Esophagus squamous epithelium (tissue), 5 donors: Measurements from ENCODE around the gene CHRNA5. TPM values are rescaled to one million over a fixed set of nuclear protein-coding genes. Genes with fewer than 3 reads are reported as not detected.
"Not testable (repeated sequence)": the region's sequence is repeated elsewhere in the genome, so short reads cannot be mapped to it uniquely, and the experiment has no call there.

Experiments used
- DNase-seq: peaks from one replicate; lab custom pipeline; 2025; lab: John Stamatoyannopoulos, UW
- H3K27ac ChIP-seq, 4 donors: fragments of 200-600 bp; sonication (generic); one replicate each; pipeline ENCODE4 v1.5.1; 2016 to 2019; ENCODE audit warnings: mild to moderate bottlenecking in 1 of 4
- H3K27me3 ChIP-seq, 4 donors: fragments of 200-600 bp; sonication (generic); 1 replicate in 3 of 4; 2 replicates in 1 of 4; pipeline versions ENCODE4 v1.5.1 to v1.6.0; 2017 to 2021; ENCODE audit warnings: antibody characterized with exemption in 1 of 4
- H3K36me3 ChIP-seq, 3 donors: fragments of 200-600 bp; sonication (generic); one replicate each; pipeline ENCODE4 v1.5.1; 2016 to 2019
- H3K4me1 ChIP-seq, 3 donors: fragments of 200-600 bp; sonication (generic); one replicate each; pipeline ENCODE4 v1.5.1; 2017 to 2019
- H3K4me3 ChIP-seq, 4 donors: fragments of 200-600 bp; sonication (generic); 1 replicate in 3 of 4; 2 replicates in 1 of 4; pipeline ENCODE4 v1.5.1; 2016 to 2019; ENCODE audit warnings: mild to moderate bottlenecking in 2 of 4, moderate library complexity in 1 of 4
- H3K9me3 ChIP-seq, 3 donors: fragments of 200-600 bp; sonication (generic); one replicate each; pipeline ENCODE4 v1.5.1; 2016 to 2019
- POLR2A ChIP-seq, 4 donors: fragments of 450-650 bp; IDR thresholded peaks; one replicate each; pipeline ENCODE4 v1.6.1; 2017; ENCODE audit warnings: antibody characterized with exemption in 4 of 4, mild to moderate bottlenecking in 4 of 4, moderate library complexity in 3 of 4
- WGBS, 2 donors: methylation state at CpG; one replicate each; pipeline ENCODE4 v1.1.5; 2018; 5-methylcytosine and 5-hydroxymethylcytosine counted together
- intact Hi-C: fragments of 100-400 bp; cut with DNase I; formaldehyde crosslinking; loops from one replicate; pipeline ENCODE4 v1.15.0; 2022
- total RNA-seq, 4 donors: library from RNA; depleted of rRNA; stranded (reverse); fragments of >200 nt; gene quantifications; one replicate each; pipeline ENCODE4 v1.1.0, GENCODE V29; 2016
- TF ChIP-seq, protein P1 (sequence below), 6 experiments: fragments of 450-650 bp in 4 of 6; fragments of 200-600 bp in 2 of 6; sonication (generic) in 2 of 6; IDR thresholded peaks; one replicate each; pipeline ENCODE4 v1.5.1; 2016 to 2019; ENCODE audit warnings: antibody characterized with exemption in 6 of 6, mild to moderate bottlenecking in 4 of 6, moderate library complexity in 4 of 6
- donor health status: DM: yes; HTN: yes; CAD: no.

The CHRNA5 gene
- total RNA-seq, 4 donors from 2014 or later: 0.95 to 2.9 (median 1.6) TPM

DNA sequence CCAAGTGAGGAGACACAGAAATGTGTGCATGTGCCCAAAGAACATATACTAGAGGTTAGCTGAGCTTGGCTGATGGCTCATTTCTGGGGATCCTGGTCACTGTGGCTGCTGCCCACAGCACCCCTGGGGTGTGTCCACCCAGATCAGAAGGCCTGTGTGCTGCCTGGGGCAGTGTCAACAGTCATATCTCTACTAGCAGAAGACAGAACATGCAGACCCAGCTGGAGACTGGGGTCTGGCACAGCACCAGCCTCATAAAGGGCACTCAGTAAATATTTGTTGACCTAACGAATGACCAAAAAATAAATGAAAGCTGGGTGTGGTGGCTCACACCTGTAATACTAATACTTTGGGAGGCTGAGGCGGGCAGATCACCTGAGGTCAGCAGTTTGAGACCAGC lies 39.1 kb downstream of the CHRNA5 start:
- WGBS, 2 donors: 63 to 85% methylated on average over 2 of the region's 2 CpGs
- TF ChIP-seq, protein P1, sequence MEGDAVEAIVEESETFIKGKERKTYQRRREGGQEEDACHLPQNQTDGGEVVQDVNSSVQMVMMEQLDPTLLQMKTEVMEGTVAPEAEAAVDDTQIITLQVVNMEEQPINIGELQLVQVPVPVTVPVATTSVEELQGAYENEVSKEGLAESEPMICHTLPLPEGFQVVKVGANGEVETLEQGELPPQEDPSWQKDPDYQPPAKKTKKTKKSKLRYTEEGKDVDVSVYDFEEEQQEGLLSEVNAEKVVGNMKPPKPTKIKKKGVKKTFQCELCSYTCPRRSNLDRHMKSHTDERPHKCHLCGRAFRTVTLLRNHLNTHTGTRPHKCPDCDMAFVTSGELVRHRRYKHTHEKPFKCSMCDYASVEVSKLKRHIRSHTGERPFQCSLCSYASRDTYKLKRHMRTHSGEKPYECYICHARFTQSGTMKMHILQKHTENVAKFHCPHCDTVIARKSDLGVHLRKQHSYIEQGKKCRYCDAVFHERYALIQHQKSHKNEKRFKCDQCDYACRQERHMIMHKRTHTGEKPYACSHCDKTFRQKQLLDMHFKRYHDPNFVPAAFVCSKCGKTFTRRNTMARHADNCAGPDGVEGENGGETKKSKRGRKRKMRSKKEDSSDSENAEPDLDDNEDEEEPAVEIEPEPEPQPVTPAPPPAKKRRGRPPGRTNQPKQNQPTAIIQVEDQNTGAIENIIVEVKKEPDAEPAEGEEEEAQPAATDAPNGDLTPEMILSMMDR (IDR thresholded peaks at IDR 0.05): no peak
- no peak for TF ChIP-seq POLR2A (IDR thresholded peaks at IDR 0.05)

DNA sequence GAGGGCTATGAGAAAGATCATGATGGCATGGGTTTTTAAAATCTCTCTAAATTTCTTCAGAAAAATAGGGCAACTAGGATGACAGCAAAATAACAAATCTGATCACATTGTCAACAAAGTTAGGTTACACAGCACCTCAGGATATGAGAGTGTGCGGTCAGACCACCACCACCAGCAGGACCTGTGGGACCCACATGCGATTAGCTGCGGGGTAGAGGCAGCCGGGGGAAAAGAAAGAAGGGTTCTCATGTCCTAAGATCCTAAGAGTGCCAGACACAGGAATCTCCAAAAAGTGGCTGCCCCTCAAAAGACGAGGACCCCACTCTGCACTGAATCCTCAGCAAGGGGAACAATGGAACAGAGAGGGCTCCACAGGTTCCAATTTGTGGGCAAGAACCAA lies 39.9 kb downstream of the CHRNA5 start:
- intact Hi-C loops: no loop called here
- H3K4me1 ChIP-seq: no peaks in the 10 kb centered on the region
- 88 to 90% methylated on average over 5 of the region's 5 CpGs for WGBS, 2 donors

More for the DNA sequence above, 39.1 kb downstream of the CHRNA5 start:
- H3K27me3 ChIP-seq: peaks cover 0 to 30% (median 0%) of the 10 kb centered on the region in 4 donors
- H3K4me1 ChIP-seq: no peaks in the 10 kb centered on the region
- no peak for DNase-seq
- no peaks in the 10 kb centered on the region for H3K36me3 ChIP-seq
- intact Hi-C loops: no loop called here
- no peak overlapping the region for H3K27ac ChIP-seq
- no peaks in the 10 kb centered on the region for H3K9me3 ChIP-seq
- no peak overlapping the region for H3K4me3 ChIP-seq

DNA sequence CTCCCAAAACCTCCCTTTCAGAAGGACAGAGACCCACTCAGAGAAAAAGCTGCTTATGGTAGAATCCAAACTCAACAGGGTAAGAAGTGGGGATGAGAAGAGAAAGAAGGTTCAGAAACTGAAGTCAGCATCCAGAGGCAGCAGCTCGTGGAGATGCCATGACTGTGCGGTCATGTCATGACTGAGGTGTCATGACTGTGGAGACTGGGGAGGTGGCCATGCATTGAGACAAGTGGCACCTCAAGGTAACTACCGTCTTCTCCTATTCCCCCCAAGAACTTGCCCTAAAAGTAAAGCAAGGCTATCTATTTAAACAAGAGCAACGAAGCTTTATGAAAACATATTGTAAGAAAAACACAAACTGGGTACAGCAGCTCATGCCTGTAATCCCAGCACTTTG lies 40.4 kb downstream of the CHRNA5 start:
- Histone ChIP-seq H3K27ac (no peak overlapping the region), H3K27me3 (peaks cover 0 to 30% (median 0%) of the 10 kb centered on the region in 4 donors), H3K4me1 (no peaks in the 10 kb centered on the region), H3K4me3 (no peak overlapping the region), H3K36me3 (no peaks in the 10 kb centered on the region), H3K9me3 (no peaks in the 10 kb centered on the region)
- TF ChIP-seq, protein P1 (IDR thresholded peaks at IDR 0.05): no peak
- no peak for TF ChIP-seq POLR2A (IDR thresholded peaks at IDR 0.05)
- intact Hi-C loops: no loop called here
- DNase-seq: no peak
- 73 to 86% methylated on average over 4 of the region's 4 CpGs for WGBS, 2 donors

More for the DNA sequence above, 39.9 kb downstream of the CHRNA5 start:
- Histone ChIP-seq H3K36me3 (no peaks in the 10 kb centered on the region), H3K27ac (no peak overlapping the region), H3K4me3 (no peak overlapping the region), H3K27me3 (peaks cover 0 to 30% (median 0%) of the 10 kb centered on the region in 4 donors), H3K9me3 (no peaks in the 10 kb centered on the region)
- TF ChIP-seq, protein P1 (IDR thresholded peaks at IDR 0.05): no peak
- TF ChIP-seq POLR2A (IDR thresholded peaks at IDR 0.05): no peak
- DNase-seq: no peak

DNA sequence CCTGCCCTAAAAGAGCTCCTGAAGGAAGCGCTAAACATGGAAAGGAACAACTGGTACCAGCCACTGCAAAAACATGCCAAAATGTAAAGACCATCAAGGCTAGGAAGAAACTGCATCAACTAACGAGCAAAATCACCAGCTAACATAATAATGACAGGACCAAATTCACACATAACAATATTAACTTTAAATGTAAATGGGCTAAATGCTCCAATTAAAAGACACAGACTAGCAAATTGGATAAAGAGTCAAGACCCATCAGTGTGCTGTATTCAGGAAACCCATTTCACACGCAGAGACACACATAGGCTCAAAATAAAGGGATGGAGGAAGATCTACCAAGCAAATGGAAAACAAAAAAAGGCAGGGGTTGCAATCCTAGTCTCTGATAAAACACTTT lies 44.2 kb downstream of the CHRNA5 start:
- H3K36me3 ChIP-seq, H3K27ac ChIP-seq, H3K4me1 ChIP-seq, H3K9me3 ChIP-seq, DNase-seq, H3K4me3 ChIP-seq, intact Hi-C loops: not testable (repeated sequence)
- 67 to 83% methylated on average over 3 of the region's 3 CpGs for WGBS, 2 donors
- H3K27me3 ChIP-seq: peaks cover 0 to 10% (median 0%) of the 10 kb centered on the region in 4 donors

DNA sequence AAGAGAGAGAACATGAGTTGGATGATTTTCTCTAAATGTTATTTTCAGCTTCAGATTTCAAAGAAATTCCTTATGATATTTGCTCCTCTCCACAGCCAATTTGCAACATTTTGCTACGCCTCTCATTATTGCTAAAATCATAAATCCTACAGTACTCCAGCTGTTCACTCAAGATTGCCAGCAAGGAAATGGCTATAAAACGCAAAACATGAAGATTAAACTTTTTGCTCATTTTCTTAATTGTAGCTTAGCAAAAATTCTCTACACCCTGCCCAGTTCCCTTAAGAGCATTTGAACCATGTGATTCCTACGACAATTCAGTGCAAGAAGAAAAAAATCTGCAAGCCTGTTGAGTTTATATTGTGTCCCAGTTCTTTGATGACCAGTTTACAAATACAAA lies 48.7 kb downstream of the CHRNA5 start:
- TF ChIP-seq, protein P1 (IDR thresholded peaks at IDR 0.05): no peak
- TF ChIP-seq POLR2A (IDR thresholded peaks at IDR 0.05): no peak
- no peaks in the 10 kb centered on the region for H3K9me3 ChIP-seq
- H3K36me3 ChIP-seq: no peaks in the 10 kb centered on the region
- 50 to 64% methylated on average over 3 of the region's 3 CpGs for WGBS, 2 donors
- peaks cover 0 to 11% (median 0%) of the 10 kb centered on the region in 3 donors for H3K4me1 ChIP-seq
- no peak overlapping the region for H3K4me3 ChIP-seq
- peaks cover under 1 to 6% (median 2%) of the 10 kb centered on the region in 4 donors for H3K27me3 ChIP-seq
- intact Hi-C loops: no loop called here
- DNase-seq: no peak
- H3K27ac ChIP-seq: no peak overlapping the region
